ENCODE results near the gene FUT7. TPM values are rescaled to one million over a fixed set of nuclear protein-coding genes. Genes with fewer than 3 reads are reported as not detected.
A peak's percentile ranks its signal among the peaks of the same experiment; 100 is the strongest.
"Not testable (repeated sequence)": the region's sequence is repeated elsewhere in the genome, so short reads cannot be mapped to it uniquely, and the experiment has no call there.

Gene FUT7
- polyA plus RNA-seq, 3 donors, result 0.18 TPM; not detected in 2

DNA sequence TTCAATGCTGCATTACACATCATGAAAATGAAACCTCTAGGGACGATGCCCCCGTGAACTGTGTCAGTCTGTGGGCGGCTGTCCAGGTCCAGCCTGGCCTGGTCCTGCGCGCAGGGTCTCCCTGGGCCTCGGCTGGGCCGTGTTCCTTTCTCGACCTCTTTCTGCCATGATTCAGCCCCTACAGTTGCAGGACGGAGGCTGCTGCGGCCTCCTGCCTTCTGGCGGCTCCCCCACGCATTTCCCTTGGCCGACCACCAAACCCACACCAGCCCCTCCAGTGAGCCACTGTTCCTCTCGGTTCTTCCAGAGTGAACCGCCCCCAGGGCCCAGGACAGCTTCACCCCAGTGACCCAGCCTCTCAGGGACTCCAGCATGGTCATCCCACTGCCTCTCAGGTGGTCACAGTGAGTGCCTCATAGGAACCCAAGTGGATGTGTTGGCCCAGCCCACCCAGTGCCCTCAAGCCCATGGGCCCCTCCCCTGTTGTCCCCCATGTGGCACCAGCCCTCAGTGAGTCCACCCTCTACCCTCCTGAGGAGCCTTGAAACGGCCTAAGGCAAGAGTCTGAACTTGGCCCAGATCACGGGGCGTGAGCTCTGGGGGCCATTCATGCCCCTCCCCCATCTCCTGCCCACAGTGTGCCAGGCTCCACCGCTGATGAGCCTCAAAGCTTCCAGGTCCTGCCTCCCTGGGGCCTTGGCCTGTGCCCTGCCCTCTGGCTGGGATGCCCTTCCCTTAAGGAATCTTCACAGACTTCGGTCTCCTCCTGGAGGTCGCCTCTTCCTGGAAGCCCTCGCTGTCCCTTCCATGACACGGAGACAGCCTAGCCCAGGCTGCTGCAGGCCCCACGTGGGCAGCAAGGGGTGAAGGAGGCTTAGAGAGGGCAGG lies 25.5 kb downstream of the FUT7 start:
- DNase-seq, result no peak

GRCh38 chr9:137004285-137004684 lies 27.6 kb downstream of the FUT7 start:
- not testable (repeated sequence) for DNase-seq

- no peak for DNase-seq
These were observed 29.2 kb downstream of the FUT7 start for GRCh38 chr9:137002646-137003041.

- no peak for DNase-seq
These were observed 29.8 kb downstream of the FUT7 start for GRCh38 chr9:137001857-137002645.

GRCh38 chr9:137000177-137000930 lies 31.5 kb downstream of the FUT7 start:
- no peak for DNase-seq

- no peak for DNase-seq
These were observed 34.1 kb downstream of the FUT7 start for GRCh38 chr9:136997830-136998234.

GRCh38 chr9:136997371-136997770 lies 34.5 kb downstream of the FUT7 start:
- DNase-seq, result no peak

- DNase-seq, result no peak
These were observed 35.3 kb downstream of the FUT7 start, which contains the start of gene CLIC3 for GRCh38 chr9:136996361-136997292. CLIC3 (minus strand) TSS chr9:136996568; CDS start chr9:136996543, 25 bp downstream.

DNA sequence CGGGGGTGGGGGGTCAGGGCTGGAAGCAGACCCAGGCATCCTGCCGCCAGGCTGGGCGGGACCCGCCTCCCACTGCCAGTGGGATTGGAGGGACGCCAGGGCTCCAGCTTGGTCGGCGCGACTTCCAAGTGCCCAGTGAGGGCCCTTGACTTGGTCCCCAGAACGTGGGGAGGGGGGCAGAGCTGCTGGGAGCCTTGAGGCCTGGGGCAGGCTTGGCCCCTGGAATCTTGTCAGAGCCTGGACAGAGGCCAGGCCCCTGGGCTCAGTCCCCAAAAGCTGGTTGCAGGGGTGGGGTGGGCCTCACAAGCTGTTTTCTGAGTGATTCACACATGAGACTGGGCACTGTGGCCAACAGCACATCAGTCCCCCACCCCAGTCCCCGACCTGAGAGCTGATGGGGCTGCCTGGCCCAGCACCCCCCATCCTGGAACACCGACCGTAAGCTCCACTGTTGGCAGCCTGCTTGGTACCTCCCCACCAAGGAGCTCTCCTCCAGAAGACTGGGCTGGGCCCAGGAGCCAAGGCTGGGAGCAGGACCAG lies 36.0 kb downstream of the FUT7 start:
- no peak for DNase-seq

GRCh38 chr9:136995362-136995761 lies 36.5 kb downstream of the FUT7 start:
- DNase-seq, result no peak

- DNase-seq, result no peak
These were observed 37.0 kb downstream of the FUT7 start for GRCh38 chr9:136994888-136995230.

DNA sequence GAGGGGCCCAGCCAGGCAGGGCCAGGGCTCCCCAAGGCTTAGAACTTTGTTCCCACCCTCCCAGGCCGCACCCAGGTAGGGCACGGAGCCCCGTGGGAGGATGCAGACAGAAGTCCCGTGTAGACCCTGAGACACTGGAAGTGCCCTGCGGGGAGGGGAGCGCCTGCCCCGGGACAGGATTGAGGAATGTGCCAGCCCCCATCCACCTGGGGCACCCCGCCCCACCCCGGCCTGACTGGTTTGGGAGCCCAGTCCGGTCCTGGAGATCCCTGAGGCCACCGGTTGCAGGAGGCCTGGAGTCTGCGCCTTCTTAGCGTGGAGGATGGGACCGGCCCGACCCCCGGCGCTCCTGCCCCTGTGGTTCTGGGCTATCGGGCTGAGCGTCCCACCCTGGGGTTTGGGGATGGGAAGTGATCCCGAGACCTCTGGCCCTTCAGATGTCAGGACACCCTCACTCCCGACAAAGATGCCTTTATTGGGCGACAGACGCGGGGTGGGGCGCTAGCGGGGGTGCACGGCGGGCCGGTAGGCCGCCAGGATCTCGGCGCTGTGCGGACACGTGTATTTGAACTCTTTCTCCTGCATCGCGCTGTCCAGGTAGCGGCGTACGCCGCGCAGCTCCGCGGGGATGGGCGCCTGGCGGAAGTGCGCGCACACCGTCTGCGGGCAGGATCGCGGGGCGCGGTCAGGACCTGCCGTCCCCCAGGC lies 37.6 kb downstream of the FUT7 start:
- no peak for DNase-seq

DNA sequence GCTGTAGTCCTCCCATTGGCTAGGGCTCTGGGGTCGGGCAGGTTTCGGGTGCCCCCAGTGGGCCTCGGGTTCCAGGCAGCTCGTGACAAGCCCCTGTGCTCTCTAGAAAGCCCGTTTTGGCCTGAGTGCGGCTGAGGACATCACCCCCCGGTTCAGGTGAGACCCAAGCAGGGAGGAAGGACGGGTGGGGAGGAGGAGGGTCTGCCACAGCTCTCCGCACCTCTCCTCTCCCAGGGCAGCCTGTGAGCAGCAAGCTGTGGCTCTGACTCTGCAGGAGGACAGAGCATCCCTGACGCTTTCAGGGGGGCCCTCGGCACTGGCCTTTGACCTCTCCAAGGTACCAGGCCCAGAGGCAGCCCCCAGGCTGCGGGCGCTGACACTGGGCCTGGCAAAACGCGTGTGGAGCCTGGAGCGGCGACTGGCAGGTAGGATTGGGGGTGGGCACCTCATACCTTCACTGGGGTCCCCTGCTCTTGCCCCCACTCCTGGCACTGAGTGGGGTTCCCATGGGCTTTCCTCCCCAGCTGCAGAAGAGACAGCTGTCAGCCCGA lies 39.0 kb downstream of the FUT7 start:
- DNase-seq, result no peak

DNA sequence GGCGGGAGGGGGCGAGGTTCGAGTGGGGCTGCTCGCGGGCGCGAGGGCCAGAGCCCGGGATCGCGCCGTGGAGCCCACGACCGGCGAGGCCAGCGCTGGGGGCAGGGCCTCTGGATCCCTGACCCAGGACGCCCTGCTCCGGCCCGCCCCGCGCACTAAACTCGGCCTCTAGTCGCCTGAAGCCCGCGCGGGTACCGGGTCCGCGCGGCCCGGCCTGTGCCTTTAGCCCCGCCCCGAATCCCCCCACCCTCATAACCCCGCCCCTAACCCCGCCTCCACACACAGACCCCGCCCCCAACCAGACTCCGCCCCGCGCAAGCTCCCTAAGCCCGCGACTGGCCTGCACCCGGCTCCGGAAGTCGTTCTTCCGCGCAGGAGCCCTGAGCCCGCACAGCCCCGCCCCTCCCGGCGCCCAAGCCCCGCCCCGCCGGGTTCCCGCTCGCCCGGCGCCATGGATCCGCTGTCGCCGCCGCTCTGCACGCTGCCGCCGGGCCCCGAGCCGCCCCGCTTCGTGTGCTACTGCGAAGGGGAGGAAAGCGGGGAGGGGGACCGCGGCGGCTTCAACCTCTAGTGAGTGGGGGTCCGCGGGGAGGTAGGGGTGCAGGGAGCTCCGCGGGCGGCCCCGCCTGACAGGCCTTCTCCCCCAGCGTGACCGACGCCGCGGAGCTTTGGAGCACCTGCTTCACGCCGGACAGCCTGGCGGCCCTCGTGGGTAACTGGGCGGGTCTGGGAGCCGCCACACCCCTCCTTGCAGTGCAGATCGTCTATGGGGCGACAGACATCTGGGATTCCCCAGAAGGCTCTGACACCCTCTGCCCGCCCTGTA lies 39.7 kb downstream of the FUT7 start, which contains the start of gene PAXX:
TSS of gene PAXX (plus strand) at position 430 of the 826 bp plus-strand sequence. CDS start at position 452, 22 bp downstream.
- DNase-seq, result peak; percentile 85

DNA sequence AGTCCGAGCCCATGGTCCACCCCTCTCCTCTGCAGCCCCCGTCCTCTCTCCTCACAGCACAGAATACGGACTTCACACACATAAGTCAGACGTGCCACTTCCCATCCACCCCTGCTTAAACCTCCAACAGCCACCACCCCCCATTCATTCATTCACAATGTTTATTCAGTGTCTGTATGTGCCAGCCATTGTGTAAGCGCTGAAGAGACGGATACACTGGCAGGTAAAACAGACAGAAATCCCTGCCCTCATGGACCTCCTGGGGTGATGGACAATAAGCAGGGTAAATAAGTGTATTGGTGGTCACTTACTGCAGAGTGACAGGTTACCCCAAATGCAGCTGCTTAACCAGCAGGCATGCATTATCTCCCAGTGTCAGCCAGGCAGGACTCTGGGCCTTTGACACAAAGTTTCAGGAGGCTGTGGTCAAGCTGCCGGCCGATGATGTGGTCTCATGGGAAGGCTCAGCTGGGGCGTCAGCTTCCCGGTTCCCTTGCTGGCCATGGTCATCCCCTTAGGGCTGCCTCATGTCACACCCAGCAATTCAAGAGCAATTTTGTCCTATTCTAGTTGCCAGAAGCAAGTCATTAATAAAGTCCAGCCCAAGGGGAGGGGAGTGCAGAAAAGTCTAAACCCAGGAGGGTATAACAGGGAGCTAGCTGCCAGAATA lies 41.5 kb downstream of the FUT7 start:
- DNase-seq, result no peak

DNA sequence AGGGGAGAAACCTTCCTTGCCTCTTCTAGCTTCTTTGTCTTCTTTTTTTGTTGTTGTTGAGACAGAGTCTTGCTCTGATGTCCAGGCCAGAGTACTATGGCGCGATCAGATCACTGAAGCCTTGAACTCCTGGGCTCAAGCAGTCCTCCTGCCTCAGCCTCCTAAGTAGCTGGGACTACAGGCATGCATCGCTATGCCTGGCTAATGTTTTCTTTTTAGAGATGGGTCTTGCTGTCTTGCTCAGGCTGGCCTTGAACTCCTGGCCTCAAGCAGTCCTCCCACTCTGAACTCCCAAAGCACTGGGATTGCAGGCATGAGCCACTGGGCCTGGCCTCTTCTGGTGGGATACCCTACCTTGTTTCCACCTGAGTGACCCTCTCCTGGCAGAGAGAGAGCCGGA lies 43.0 kb downstream of the FUT7 start:
- DNase-seq, result no peak

DNA sequence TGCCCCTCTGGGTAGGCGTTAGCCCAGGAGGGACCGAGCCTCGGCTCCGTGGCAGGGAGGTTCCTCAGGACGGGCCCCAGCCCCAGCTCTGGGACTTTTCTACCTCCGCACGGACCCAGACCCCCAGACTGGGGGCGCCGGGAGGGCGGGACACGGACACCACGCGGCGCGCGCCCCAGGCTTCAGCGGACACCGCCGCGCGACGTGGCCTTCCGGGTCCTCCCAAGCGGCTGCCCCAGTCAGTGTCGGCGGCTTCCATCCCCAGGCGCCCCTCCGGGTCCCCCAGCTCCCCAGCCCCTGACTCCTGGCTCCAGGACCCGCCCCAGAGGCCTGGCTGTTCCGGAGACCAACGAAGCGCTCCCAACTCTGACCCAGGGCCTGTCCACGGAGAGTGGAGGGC lies 46.0 kb downstream of the FUT7 start:
- no peak for DNase-seq

DNA sequence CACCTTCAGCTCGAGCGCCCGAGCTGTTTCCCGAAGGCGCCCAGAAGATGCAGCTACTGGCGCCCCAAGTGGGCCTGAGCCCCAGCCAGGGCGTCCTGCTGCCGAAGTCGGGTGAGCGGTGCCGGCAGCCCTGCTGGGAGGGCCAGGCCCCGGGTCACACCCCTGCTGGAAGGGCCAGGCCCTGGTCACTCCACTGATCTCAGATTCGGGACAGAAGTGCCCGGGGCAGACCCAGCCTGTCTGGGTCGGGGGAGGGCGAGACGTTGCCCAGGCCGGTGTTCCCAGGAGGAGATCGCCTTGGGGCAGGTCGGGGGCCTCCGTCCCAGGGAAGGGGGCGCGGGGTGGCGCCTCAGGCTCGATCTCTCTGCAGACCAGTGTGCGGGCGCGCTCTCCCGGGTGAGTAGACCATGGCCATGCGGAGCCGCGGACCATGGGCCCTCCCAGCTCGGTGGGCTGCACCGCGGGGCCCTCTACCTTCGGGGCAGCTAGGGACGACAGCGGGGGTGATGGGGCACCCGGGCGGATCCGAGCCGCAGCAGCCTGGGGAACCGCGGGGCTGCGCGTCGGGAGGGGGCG lies 46.8 kb downstream of the FUT7 start:
- no peak for DNase-seq

All from renal pelvis (tissue), 4 donors.